GM12891 (cell line): ENCODE results near the gene TSPAN17. TPM values are rescaled to one million over a fixed set of nuclear protein-coding genes. Genes with fewer than 3 reads are reported as not detected.
A peak's percentile ranks its signal among the peaks of the same experiment; 100 is the strongest.
"Not testable (repeated sequence)": the region's sequence is repeated elsewhere in the genome, so short reads cannot be mapped to it uniquely, and the experiment has no call there.

Source experiments
- DNase-seq: peaks from one replicate; pipeline ENCODE4 v3.0.0; 2011; ENCODE audit warnings: low spot score; ENCODE audit not compliant: insufficient read length
- FAIRE-seq: peaks from 2 replicates; lab custom pipeline; 2011; peaks lifted over from hg19 to GRCh38; lab: Jason Lieb, UNC
- PAX5 ChIP-seq: IDR thresholded peaks from 2 replicates; pipeline ENCODE4 v1.6.1; 2011; ENCODE audit warnings: low read length, moderate library complexity, mild to moderate bottlenecking; ENCODE audit not compliant: insufficient read depth, severe bottlenecking
- POLR2A ChIP-seq: IDR thresholded peaks from 2 replicates; pipeline ENCODE4 v1.6.1; 2011; ENCODE audit warnings: low read depth, low read length, control low read depth
- POLR2AphosphoS5 ChIP-seq: IDR thresholded peaks from 2 replicates; pipeline ENCODE4 v1.6.1; 2011; ENCODE audit warnings: low read depth, low read length, control low read depth
- POU2F2 ChIP-seq: IDR thresholded peaks from 2 replicates; pipeline ENCODE4 v1.6.1; 2011; ENCODE audit warnings: low read depth, mild to moderate bottlenecking, control low read depth, low read length, moderate library complexity
- SPI1 ChIP-seq: IDR thresholded peaks from 2 replicates; pipeline ENCODE4 v1.6.1; 2011; ENCODE audit warnings: low read depth, low read length, control low read depth
- TAF1 ChIP-seq: IDR thresholded peaks from 2 replicates; pipeline ENCODE4 v1.6.1; 2011; ENCODE audit warnings: low read depth, low read length, control low read depth
- polyA plus RNA-seq: library from polyadenylated mRNA; unstranded; fragments of >200 nt; gene quantifications from one replicate; pipeline ENCODE4 v1.2.1, GENCODE V29; 2012; ENCODE audit warnings: low read depth, missing spikeins, inconsistent platforms; ENCODE audit not compliant: missing spikeins

The TSPAN17 gene
- polyA plus RNA-seq = 8.9 TPM

- FAIRE-seq = peak; percentile 99
- TF ChIP-seq SPI1 (no peak), POLR2A (peak; percentile 93), POLR2AphosphoS5 (peak; percentile 92), POU2F2 (peak; percentile 80), TAF1 (peak; percentile 82), PAX5 (no peak)
- DNase-seq = peak; percentile 100
These were observed at the start of gene TSPAN17 for GRCh38 chr5:176647030-176647842. Gene TSPAN17, plus strand, starts transcription at chr5:176647484. Its CDS starts 132 bp downstream, at chr5:176647616.

DNA sequence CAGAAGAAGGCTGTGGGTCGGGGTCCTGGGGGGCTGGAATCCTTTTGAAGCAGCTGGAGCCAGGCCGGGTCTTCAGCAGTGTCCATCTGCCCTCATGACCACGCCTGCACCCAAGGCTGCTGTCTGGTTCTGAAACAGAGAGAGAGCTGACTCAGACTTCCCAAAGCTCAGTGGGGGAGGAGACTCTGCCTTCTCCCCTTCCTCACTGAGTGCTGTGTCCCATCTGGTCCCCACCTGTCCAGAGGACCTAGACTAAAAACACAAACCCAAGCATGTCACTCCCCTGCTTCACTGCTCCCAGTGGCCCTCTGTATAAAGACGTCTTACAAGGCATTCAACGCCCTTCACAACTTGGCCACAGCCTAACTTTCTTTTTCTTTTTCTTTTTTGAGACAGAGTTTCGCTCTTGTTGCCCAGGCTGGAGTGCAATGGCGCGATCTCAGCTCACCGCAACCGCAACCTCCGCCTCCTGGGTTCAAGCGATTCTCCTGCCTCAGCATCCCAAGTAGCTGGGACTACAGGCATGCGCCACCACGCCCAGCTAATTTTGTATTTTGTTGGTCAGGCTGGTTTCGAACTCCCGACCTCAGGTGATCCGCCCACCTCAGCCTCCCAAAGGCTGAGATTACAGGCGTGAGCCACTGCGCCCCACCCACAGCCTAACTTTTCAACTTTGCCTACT, 47.4 kb upstream of the TSPAN17 start:
- DNase-seq, FAIRE-seq: not testable (repeated sequence)

DNA sequence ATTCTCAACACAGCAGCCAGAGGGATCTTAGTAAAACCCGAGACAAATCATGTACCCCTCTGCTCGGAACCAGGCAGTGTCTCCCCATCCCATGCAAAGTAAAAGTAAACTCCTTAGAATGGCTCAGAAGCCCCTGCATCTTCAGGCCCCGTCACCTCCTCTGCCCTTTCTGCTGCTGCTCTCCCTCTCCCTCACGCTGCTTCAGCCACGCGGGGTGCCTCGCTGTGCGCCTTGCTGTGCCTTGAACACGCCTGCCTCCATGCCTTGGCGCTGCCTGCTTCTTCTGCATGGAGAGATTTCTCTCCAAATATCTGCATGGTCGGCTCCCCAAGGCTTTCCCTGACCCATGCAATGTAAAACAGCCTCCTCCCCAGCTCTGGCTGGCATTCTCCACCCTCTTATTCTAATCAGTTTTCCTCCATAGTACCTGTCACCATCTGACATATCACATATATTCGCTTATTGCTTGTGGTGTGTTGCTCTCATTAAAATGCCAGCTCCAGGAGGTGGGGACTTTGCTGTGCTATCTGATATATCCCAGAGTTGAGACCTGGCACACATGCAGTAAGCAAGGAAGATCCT, 45.3 kb upstream of the TSPAN17 start:
- no peak for FAIRE-seq
- DNase-seq = no peak
- no peak for TF ChIP-seq SPI1
- no peak for TF ChIP-seq POLR2AphosphoS5
- no peak for TF ChIP-seq POU2F2
- TF ChIP-seq PAX5 = no peak
- no peak for TF ChIP-seq POLR2A

DNA sequence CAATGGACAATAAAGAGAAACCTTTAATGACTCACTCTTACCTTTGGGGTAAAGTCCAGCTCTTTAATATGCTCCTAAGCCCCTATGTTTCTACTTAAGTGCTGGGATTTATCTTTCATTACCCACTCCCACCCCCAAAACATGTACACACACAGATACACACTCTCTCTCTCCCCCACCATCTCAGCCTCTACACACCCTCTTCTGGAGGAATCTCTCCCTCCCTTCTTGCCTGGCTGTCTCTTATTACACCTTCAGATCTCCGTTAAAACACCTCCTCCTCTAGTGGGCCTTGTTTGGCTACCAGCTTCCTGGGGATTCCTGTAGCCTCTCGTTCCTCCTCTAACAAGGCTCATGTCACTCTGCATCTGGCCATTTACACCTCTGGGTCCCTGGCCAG, 44.2 kb upstream of the TSPAN17 start:
- no peak for FAIRE-seq

DNA sequence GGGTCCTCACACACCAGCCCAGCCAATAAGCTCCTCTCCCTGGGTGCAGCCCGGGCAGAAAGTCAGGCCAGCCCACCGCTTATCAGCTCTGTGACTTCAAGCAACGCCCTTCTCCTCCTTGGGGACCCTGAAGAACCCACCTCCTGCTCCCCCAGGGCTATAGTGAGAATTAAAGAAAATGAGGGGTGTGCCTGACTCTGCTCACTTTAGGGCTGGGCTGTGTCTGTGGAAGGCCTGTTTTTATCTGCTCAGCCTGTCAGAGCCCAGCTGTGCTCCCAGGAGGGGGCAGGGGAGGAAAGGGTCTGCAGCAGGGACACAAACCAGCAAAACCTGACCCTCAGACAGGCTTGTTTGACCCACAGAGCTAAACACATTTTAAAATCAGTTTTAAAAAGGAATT, 41.3 kb upstream of the TSPAN17 start:
- FAIRE-seq (no peak), DNase-seq (no peak)
- TF ChIP-seq SPI1 = no peak
- TF ChIP-seq TAF1 = no peak
- TF ChIP-seq PAX5 = no peak
- TF ChIP-seq POU2F2 = no peak
- TF ChIP-seq POLR2AphosphoS5 = no peak
- no peak for TF ChIP-seq POLR2A

More for the DNA sequence above, 44.2 kb upstream of the TSPAN17 start:
- DNase-seq = no peak
- TF ChIP-seq SPI1 (no peak), POLR2AphosphoS5 (no peak), TAF1 (no peak), PAX5 (no peak), POLR2A (no peak), POU2F2 (no peak)

DNA sequence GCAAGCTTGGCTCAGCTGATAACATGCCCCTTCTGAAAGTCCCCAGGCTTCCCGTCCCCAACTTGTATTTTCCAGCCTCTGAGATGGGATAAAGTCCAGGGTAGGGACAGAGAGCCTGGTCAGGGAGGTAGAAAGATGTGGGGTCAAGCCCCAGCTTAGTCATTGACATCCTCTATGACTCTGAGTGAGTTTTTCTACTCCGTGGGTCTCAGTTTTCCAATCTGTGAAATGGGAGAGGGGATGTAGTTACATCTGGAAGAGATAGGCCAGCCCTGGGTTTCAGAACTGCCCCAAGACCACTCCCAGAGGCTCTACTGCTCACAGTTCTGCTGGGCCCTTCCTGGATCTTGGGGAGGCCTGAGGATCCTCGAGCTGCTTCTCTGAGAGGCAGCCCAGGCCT, 40.4 kb upstream of the TSPAN17 start:
- DNase-seq (no peak), FAIRE-seq (no peak)
- TF ChIP-seq SPI1 = no peak
- TF ChIP-seq POU2F2 = no peak
- no peak for TF ChIP-seq TAF1
- no peak for TF ChIP-seq POLR2AphosphoS5
- TF ChIP-seq POLR2A = no peak
- no peak for TF ChIP-seq PAX5

GRCh38 chr5:176608142-176608705, 39.1 kb upstream of the TSPAN17 start:
- no peak for FAIRE-seq
- TF ChIP-seq SPI1 (no peak), PAX5 (no peak), TAF1 (no peak), POU2F2 (no peak), POLR2AphosphoS5 (no peak), POLR2A (no peak)
- DNase-seq = no peak

DNA sequence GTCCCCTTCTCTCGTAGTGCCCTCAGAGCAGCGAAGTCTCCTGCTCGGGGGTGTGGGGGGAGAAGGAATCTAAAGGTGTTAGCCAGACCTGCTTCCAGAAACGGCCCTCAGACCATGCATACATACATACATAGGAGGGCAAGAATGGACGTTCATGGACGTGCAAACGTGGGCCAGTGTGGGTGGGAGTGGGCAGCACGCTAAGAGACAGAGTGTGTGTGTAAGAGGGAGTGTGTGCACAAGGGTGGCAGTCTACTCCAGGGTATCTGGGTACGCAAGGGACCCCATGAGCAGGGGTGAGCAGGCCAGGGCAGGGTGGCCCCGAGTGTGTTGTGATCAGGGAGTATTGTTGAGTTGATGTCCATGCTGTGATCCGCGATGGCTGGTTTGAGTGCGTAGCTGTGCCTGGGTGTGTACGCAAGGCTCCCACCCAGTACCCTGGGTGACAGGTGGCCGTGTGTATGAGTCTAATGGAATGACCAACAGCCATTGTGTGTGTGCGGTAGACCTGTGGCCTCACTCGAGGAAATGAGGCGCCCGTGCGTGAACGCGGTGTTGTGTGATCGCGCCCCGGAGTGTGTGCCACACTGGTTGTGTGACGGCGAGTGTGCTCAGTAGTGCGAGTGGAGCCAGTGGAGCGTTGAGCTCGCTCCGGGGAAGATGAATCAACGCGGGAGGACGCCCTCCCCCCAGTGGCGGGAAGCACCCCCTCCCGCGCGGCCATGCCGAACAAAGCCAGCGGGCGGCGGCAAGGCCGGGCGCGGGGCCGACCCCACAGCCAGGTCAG, 38.2 kb upstream of the TSPAN17 start:
- DNase-seq (no peak), FAIRE-seq (peak; percentile 85)
- TF ChIP-seq SPI1 = no peak
- TF ChIP-seq TAF1 = no peak
